ENCODE measurements around the gene CCDC154.

CCDC154 gene

GRCh38 chr16:1461146-1461545, 16.8 kb upstream of the CCDC154 start:
- Histone ChIP-seq H3K4me3 (ENCODE audit: low read depth, low read length) (no peak overlapping the region), H3K9me3 (ENCODE audit: control insufficient read depth, insufficient read depth, low read depth, low read length) (no peaks in the 10 kb centered on the region), H3K4me1 (ENCODE audit: control insufficient read depth, insufficient read depth, low read length) (no peaks in the 10 kb centered on the region), H3K27ac (ENCODE audit: low read depth, low read length) (no peak overlapping the region), H3K27me3 (ENCODE audit: control insufficient read depth, insufficient read depth, low read length) (no peaks in the 10 kb centered on the region), H3K9ac (ENCODE audit: low read length) (no peak overlapping the region), H3K36me3 (ENCODE audit: control insufficient read depth, insufficient read depth, low read length) (peaks cover 35% of the 10 kb centered on the region)

- peaks cover 39% of the 10 kb centered on the region for H3K36me3 ChIP-seq (ENCODE audit: control insufficient read depth, insufficient read depth, low read length)
- H3K27me3 ChIP-seq (ENCODE audit: control insufficient read depth, insufficient read depth, low read length), result no peaks in the 10 kb centered on the region
- no peaks in the 10 kb centered on the region for H3K4me1 ChIP-seq (ENCODE audit: control insufficient read depth, insufficient read depth, low read length)
Measured at GRCh38 chr16:1460602-1461138, 16.3 kb upstream of the CCDC154 start.

GRCh38 chr16:1459967-1460366, 15.6 kb upstream of the CCDC154 start:
- Histone ChIP-seq H3K27me3 (ENCODE audit: control insufficient read depth, insufficient read depth, low read length) (no peaks in the 10 kb centered on the region), H3K27ac (ENCODE audit: low read depth, low read length) (no peak overlapping the region), H3K9ac (ENCODE audit: low read length) (no peak overlapping the region), H3K4me3 (ENCODE audit: low read depth, low read length) (no peak overlapping the region), H3K36me3 (ENCODE audit: control insufficient read depth, insufficient read depth, low read length) (peaks cover 46% of the 10 kb centered on the region), H3K9me3 (ENCODE audit: control insufficient read depth, insufficient read depth, low read depth, low read length) (no peaks in the 10 kb centered on the region), H3K4me1 (ENCODE audit: control insufficient read depth, insufficient read depth, low read length) (no peaks in the 10 kb centered on the region)

More at GRCh38 chr16:1460602-1461138, 16.3 kb upstream of the CCDC154 start:
- no peak overlapping the region for H3K9ac ChIP-seq (ENCODE audit: low read length)
- H3K27ac ChIP-seq (ENCODE audit: low read depth, low read length), result no peak overlapping the region
- H3K4me3 ChIP-seq (ENCODE audit: low read depth, low read length), result no peak overlapping the region
- no peaks in the 10 kb centered on the region for H3K9me3 ChIP-seq (ENCODE audit: control insufficient read depth, insufficient read depth, low read depth, low read length)

- Histone ChIP-seq H3K9me3 (ENCODE audit: control insufficient read depth, insufficient read depth, low read depth, low read length) (no peaks in the 10 kb centered on the region), H3K4me1 (ENCODE audit: control insufficient read depth, insufficient read depth, low read length) (no peaks in the 10 kb centered on the region), H3K9ac (ENCODE audit: low read length) (no peak overlapping the region), H3K36me3 (ENCODE audit: control insufficient read depth, insufficient read depth, low read length) (peaks cover 56% of the 10 kb centered on the region), H3K4me3 (ENCODE audit: low read depth, low read length) (no peak overlapping the region), H3K27me3 (ENCODE audit: control insufficient read depth, insufficient read depth, low read length) (no peaks in the 10 kb centered on the region), H3K27ac (ENCODE audit: low read depth, low read length) (no peak overlapping the region)
Measured at GRCh38 chr16:1458977-1459341, 14.6 kb upstream of the CCDC154 start.

- Histone ChIP-seq H3K4me3 (ENCODE audit: low read depth, low read length) (no peak overlapping the region), H3K27me3 (ENCODE audit: control insufficient read depth, insufficient read depth, low read length) (no peaks in the 10 kb centered on the region), H3K27ac (ENCODE audit: low read depth, low read length) (no peak overlapping the region), H3K9me3 (ENCODE audit: control insufficient read depth, insufficient read depth, low read depth, low read length) (no peaks in the 10 kb centered on the region), H3K4me1 (ENCODE audit: control insufficient read depth, insufficient read depth, low read length) (no peaks in the 10 kb centered on the region), H3K36me3 (ENCODE audit: control insufficient read depth, insufficient read depth, low read length) (peaks cover 61% of the 10 kb centered on the region), H3K9ac (ENCODE audit: low read length) (no peak overlapping the region)
Measured at GRCh38 chr16:1458336-1458976, 14.1 kb upstream of the CCDC154 start.

- no peak overlapping the region for H3K4me3 ChIP-seq (ENCODE audit: low read depth, low read length)
- no peaks in the 10 kb centered on the region for H3K4me1 ChIP-seq (ENCODE audit: control insufficient read depth, insufficient read depth, low read length)
- H3K27ac ChIP-seq (ENCODE audit: low read depth, low read length), result no peak overlapping the region
- no peaks in the 10 kb centered on the region for H3K27me3 ChIP-seq (ENCODE audit: control insufficient read depth, insufficient read depth, low read length)
- no peaks in the 10 kb centered on the region for H3K9me3 ChIP-seq (ENCODE audit: control insufficient read depth, insufficient read depth, low read depth, low read length)
- no peak overlapping the region for H3K9ac ChIP-seq (ENCODE audit: low read length)
- H3K36me3 ChIP-seq (ENCODE audit: control insufficient read depth, insufficient read depth, low read length), result peaks cover 66% of the 10 kb centered on the region
Measured at GRCh38 chr16:1457489-1458245, 13.3 kb upstream of the CCDC154 start.

GRCh38 chr16:1456951-1457350, 12.6 kb upstream of the CCDC154 start:
- Histone ChIP-seq H3K36me3 (ENCODE audit: control insufficient read depth, insufficient read depth, low read length) (peaks cover 73% of the 10 kb centered on the region), H3K9me3 (ENCODE audit: control insufficient read depth, insufficient read depth, low read depth, low read length) (no peaks in the 10 kb centered on the region), H3K4me1 (ENCODE audit: control insufficient read depth, insufficient read depth, low read length) (no peaks in the 10 kb centered on the region), H3K4me3 (ENCODE audit: low read depth, low read length) (no peak overlapping the region), H3K27me3 (ENCODE audit: control insufficient read depth, insufficient read depth, low read length) (no peaks in the 10 kb centered on the region), H3K27ac (ENCODE audit: low read depth, low read length) (no peak overlapping the region), H3K9ac (ENCODE audit: low read length) (no peak overlapping the region)

- Histone ChIP-seq H3K9me3 (ENCODE audit: control insufficient read depth, insufficient read depth, low read depth, low read length) (no peaks in the 10 kb centered on the region), H3K9ac (ENCODE audit: low read length) (no peak overlapping the region), H3K27ac (ENCODE audit: low read depth, low read length) (no peak overlapping the region), H3K36me3 (ENCODE audit: control insufficient read depth, insufficient read depth, low read length) (peaks cover 74% of the 10 kb centered on the region), H3K4me3 (ENCODE audit: low read depth, low read length) (no peak overlapping the region), H3K4me1 (ENCODE audit: control insufficient read depth, insufficient read depth, low read length) (no peaks in the 10 kb centered on the region), H3K27me3 (ENCODE audit: control insufficient read depth, insufficient read depth, low read length) (no peaks in the 10 kb centered on the region)
Measured at GRCh38 chr16:1455190-1456171, 11.1 kb upstream of the CCDC154 start.

GRCh38 chr16:1454561-1454960, 10.2 kb upstream of the CCDC154 start:
- Histone ChIP-seq H3K27me3 (ENCODE audit: control insufficient read depth, insufficient read depth, low read length) (no peaks in the 10 kb centered on the region), H3K4me1 (ENCODE audit: control insufficient read depth, insufficient read depth, low read length) (no peaks in the 10 kb centered on the region), H3K9me3 (ENCODE audit: control insufficient read depth, insufficient read depth, low read depth, low read length) (no peaks in the 10 kb centered on the region), H3K4me3 (ENCODE audit: low read depth, low read length) (no peak overlapping the region), H3K36me3 (ENCODE audit: control insufficient read depth, insufficient read depth, low read length) (peaks cover 75% of the 10 kb centered on the region), H3K27ac (ENCODE audit: low read depth, low read length) (no peak overlapping the region), H3K9ac (ENCODE audit: low read length) (no peak overlapping the region)

- Histone ChIP-seq H3K9ac (ENCODE audit: low read length) (no peak overlapping the region), H3K4me1 (ENCODE audit: control insufficient read depth, insufficient read depth, low read length) (no peaks in the 10 kb centered on the region), H3K9me3 (ENCODE audit: control insufficient read depth, insufficient read depth, low read depth, low read length) (no peaks in the 10 kb centered on the region), H3K4me3 (ENCODE audit: low read depth, low read length) (no peak overlapping the region), H3K36me3 (ENCODE audit: control insufficient read depth, insufficient read depth, low read length) (peaks cover 82% of the 10 kb centered on the region), H3K27ac (ENCODE audit: low read depth, low read length) (no peak overlapping the region), H3K27me3 (ENCODE audit: control insufficient read depth, insufficient read depth, low read length) (no peaks in the 10 kb centered on the region)
Measured at GRCh38 chr16:1453316-1453715, 9.0 kb upstream of the CCDC154 start.
